ENCODE data around the gene ADAMTSL4.
"Not testable (repeated sequence)": the region's sequence is repeated elsewhere in the genome, so short reads cannot be mapped to it uniquely, and the experiment has no call there.

ADAMTSL4 gene

DNA sequence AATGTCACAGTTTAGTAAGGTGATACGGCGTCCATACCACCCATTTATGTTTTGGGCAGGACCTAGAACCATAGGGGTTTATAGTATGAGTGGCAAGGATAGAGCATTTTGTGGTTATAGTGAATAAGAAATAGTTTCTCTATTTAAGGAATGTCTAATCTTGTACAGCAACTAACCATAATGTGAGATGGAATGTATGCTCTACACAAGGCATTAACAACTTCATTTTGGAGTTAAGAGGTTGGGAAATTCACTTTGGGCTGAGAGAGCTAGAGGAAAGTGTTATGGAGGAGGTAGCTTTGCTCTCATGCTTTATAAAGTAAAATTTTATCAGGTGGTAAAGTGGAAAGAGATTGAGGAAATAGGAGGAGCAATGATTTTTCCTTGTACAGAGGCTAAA is 33.2 kb downstream of the ADAMTSL4 start:
- Histone ChIP-seq H3K36me3 (peaks cover 16% of the 10 kb centered on the region), H3K9me3 (0 out of 2 replicates have a peak, but pooled peaks cover 2% of the 10 kb centered on the region), H3K27me3 (no peaks in the 10 kb centered on the region), H3K4me1 (no peaks in the 10 kb centered on the region), H3K4me3 (ENCODE audit: low read depth, low read length) (no peak overlapping the region)
- no peak for DNase-seq
- TF ChIP-seq, protein P1, sequence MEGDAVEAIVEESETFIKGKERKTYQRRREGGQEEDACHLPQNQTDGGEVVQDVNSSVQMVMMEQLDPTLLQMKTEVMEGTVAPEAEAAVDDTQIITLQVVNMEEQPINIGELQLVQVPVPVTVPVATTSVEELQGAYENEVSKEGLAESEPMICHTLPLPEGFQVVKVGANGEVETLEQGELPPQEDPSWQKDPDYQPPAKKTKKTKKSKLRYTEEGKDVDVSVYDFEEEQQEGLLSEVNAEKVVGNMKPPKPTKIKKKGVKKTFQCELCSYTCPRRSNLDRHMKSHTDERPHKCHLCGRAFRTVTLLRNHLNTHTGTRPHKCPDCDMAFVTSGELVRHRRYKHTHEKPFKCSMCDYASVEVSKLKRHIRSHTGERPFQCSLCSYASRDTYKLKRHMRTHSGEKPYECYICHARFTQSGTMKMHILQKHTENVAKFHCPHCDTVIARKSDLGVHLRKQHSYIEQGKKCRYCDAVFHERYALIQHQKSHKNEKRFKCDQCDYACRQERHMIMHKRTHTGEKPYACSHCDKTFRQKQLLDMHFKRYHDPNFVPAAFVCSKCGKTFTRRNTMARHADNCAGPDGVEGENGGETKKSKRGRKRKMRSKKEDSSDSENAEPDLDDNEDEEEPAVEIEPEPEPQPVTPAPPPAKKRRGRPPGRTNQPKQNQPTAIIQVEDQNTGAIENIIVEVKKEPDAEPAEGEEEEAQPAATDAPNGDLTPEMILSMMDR (IDR thresholded peaks at IDR 0.05; ENCODE audit: low read depth, low read length) = no peak

DNA sequence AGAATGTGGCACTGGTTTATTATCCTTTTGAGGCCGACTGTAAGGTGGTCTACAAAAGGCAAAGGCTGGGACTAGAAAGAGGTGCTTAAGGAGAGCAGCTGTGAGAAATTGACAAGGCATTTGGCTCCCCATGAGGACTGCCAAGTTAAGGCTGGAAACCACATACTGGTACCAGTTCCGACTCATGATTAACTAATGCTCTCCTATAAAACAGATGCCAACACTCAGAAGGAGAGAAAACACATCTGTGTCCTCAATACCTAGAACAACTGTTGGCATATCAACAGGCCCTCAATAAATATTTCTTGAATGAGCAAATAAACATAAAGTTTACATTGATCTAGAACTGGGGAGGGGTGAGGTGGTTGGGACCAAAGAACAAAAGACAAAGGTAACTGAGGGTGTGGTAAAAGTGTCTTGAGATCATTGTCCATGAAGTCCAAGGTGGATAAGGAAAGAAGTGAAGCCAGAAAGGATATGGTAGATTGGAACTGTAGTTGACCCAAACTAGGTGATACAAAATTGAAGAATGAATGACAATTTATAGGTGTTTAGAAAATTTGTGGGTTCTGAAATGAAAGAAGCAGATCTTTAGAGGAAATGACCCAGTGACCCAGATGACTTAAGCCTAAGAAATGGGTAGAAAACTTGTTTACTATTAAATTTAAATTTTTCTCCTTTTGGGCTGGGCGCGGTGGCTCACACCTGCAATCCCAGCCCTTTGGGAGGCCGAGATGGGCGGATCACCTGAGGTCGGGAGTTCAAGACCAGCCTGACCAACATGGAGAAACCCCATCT is 47.1 kb downstream of the ADAMTSL4 start:
- no peaks in the 10 kb centered on the region for H3K4me1 ChIP-seq
- DNase-seq = no peak
- TF ChIP-seq, protein P1 (IDR thresholded peaks at IDR 0.05; ENCODE audit: low read depth, low read length) = no peak
- no peaks in the 10 kb centered on the region; the same call in 1 of the 2 replicates for H3K36me3 ChIP-seq
- H3K4me3 ChIP-seq (ENCODE audit: low read depth, low read length) = no peak overlapping the region
- no peaks in the 10 kb centered on the region for H3K27me3 ChIP-seq
- H3K9me3 ChIP-seq = no peaks in the 10 kb centered on the region

GRCh38 chr1:150596976-150597375 is 47.8 kb downstream of the ADAMTSL4 start:
- Histone ChIP-seq H3K4me1 (no peaks in the 10 kb centered on the region), H3K9me3 (no peaks in the 10 kb centered on the region), H3K27me3 (no peaks in the 10 kb centered on the region), H3K4me3 (ENCODE audit: low read depth, low read length) (no peak overlapping the region), H3K36me3 (no peaks in the 10 kb centered on the region; the same call in 1 of the 2 replicates)
- no peak for DNase-seq
- TF ChIP-seq, protein P1 (IDR thresholded peaks at IDR 0.05; ENCODE audit: low read depth, low read length) = no peak

GRCh38 chr1:150598346-150598745 is 49.1 kb downstream of the ADAMTSL4 start:
- H3K36me3 ChIP-seq; H3K9me3 ChIP-seq; H3K27me3 ChIP-seq; H3K4me1 ChIP-seq; H3K4me3 ChIP-seq (ENCODE audit: low read depth, low read length); DNase-seq: not testable (repeated sequence)

GRCh38 chr1:150601540-150601939 is 52.3 kb downstream of the ADAMTSL4 start:
- no peaks in the 10 kb centered on the region; the same call in none of the 2 replicates for H3K4me1 ChIP-seq

DNA sequence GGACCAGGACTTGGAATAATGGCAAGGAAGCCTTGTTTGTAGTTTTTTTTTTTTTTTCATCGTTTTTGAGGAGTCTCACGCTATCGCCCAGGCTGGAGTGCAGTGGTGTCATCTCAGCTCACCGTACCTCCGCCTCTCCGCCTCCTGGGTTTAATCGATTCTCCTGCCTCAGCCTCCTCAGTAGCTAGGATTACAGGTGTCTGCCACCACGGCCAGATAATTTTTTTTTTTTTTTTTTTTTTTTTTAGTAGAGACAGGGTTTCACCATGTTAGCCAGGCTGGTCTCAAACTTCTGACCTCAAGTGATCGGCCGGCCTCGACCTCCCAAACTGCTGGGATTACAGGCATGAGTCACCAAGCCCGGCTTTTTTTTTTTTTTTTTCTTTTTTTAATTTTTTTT is 53.2 kb downstream of the ADAMTSL4 start:
- not testable (repeated sequence) for H3K9me3 ChIP-seq; DNase-seq; H3K4me3 ChIP-seq (ENCODE audit: low read depth, low read length); H3K4me1 ChIP-seq; H3K36me3 ChIP-seq; H3K27me3 ChIP-seq

More at GRCh38 chr1:150601540-150601939, 52.3 kb downstream of the ADAMTSL4 start:
- Histone ChIP-seq H3K36me3 (no peaks in the 10 kb centered on the region; the same call in 1 of the 2 replicates), H3K9me3 (no peaks in the 10 kb centered on the region), H3K4me3 (ENCODE audit: low read depth, low read length) (no peak overlapping the region), H3K27me3 (no peaks in the 10 kb centered on the region)
- DNase-seq = no peak
- TF ChIP-seq, protein P1 (IDR thresholded peaks at IDR 0.05; ENCODE audit: low read depth, low read length) = no peak

GRCh38 chr1:150603711-150604110 is 54.5 kb downstream of the ADAMTSL4 start:
- TF ChIP-seq, protein P1 (IDR thresholded peaks at IDR 0.05; ENCODE audit: low read depth, low read length) = no peak
- Histone ChIP-seq H3K4me3 (ENCODE audit: low read depth, low read length) (no peak overlapping the region), H3K36me3 (no peaks in the 10 kb centered on the region; the same call in 1 of the 2 replicates), H3K9me3 (no peaks in the 10 kb centered on the region), H3K4me1 (no peaks in the 10 kb centered on the region; the same call in none of the 2 replicates), H3K27me3 (no peaks in the 10 kb centered on the region)
- no peak for DNase-seq

Data from BE2C (cell line).